Measurements from ENCODE around the gene WFDC10A.

The WFDC10A gene

DNA sequence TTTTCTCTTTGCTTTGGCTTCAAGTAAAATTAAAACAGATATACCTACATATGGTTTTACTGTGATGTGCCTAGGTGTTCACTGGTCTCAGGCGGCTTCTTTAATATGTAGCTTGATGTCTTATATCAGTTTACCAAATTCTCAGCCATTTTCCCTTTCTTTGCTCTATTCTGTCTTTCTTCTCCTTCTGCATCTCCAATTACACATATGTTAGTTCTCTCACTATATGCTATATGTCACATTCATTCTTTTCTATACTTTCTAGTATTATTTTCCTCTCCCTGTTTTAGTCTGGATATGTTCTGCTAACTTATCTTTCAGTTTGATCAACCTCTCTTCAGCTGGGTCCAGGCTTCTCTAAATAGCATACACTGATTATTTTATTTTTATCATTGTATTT is 36.0 kb upstream of the WFDC10A start:
- H3K27ac ChIP-seq = no peak overlapping the region
- TF ChIP-seq, protein P1, sequence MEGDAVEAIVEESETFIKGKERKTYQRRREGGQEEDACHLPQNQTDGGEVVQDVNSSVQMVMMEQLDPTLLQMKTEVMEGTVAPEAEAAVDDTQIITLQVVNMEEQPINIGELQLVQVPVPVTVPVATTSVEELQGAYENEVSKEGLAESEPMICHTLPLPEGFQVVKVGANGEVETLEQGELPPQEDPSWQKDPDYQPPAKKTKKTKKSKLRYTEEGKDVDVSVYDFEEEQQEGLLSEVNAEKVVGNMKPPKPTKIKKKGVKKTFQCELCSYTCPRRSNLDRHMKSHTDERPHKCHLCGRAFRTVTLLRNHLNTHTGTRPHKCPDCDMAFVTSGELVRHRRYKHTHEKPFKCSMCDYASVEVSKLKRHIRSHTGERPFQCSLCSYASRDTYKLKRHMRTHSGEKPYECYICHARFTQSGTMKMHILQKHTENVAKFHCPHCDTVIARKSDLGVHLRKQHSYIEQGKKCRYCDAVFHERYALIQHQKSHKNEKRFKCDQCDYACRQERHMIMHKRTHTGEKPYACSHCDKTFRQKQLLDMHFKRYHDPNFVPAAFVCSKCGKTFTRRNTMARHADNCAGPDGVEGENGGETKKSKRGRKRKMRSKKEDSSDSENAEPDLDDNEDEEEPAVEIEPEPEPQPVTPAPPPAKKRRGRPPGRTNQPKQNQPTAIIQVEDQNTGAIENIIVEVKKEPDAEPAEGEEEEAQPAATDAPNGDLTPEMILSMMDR (conservative IDR thresholded peaks at IDR 0.05) = no peak
- no peak for TF ChIP-seq ZFX (IDR thresholded peaks at IDR 0.05)

DNA sequence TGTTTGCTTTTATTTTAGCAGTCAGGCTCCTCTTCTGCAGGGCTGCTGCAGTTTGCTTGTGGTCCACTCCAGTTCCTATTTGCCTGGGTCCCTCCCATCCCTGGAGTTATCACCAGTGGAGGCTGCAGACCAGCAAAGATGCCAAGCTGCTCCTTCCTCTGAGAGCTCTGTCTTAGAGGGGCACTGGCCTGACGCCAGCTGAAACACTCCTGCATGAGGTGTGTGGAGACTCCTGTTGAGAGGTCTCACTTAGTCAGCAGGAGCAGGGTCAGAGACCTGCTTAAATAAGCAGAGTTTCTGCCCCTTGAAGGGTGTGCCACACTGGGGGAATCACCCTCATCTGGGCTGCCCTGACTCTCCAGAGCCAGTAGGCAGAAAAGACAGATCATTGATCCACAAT is 34.3 kb upstream of the WFDC10A start:
- TF ChIP-seq, protein P1 (conservative IDR thresholded peaks at IDR 0.05) = no peak
- TF ChIP-seq ZFX (IDR thresholded peaks at IDR 0.05) = no peak

DNA sequence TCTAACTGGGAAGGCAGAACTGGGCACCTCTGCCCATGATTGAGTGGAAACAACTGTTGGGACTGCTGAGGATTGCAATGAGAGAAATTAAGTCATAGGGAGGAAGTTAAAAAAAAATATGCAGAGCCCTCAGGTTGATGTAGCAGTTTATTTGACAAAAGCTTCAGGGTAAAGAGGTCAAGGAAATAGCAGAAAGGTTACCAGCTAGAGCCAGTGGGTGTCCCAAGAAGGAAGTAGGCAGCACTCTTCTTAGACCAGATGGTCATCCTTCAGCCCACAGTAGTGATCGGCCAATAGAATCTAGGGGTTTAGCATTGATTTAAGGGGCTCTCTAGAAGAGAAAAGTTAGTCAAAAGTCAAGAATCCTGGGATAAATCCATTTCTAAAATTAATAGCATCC is 21.7 kb upstream of the WFDC10A start:
- no peak overlapping the region for H3K27ac ChIP-seq
- TF ChIP-seq ZFX (IDR thresholded peaks at IDR 0.05) = no peak
- TF ChIP-seq, protein P1 (conservative IDR thresholded peaks at IDR 0.05) = no peak

More for the DNA sequence above, 34.3 kb upstream of the WFDC10A start:
- H3K27ac ChIP-seq = no peak overlapping the region

DNA sequence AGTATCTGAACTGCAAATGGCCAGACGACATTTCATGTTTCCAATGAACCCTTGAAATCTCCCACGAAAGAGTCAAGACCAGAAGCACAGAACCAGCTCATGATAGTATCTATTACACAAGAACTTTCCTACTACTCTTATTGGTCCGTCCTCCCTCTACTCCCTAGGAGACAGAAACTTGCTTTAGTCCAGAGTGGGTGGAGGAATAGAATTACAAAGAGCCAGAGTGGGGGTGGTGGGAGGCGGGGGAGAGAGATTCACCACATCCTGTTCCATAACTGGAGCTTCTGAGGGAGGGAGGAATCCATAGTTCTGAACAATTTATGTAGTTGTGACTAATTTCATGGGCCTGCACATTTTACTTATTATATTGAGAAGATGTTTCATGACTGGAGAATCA is 18.5 kb upstream of the WFDC10A start:
- no peak for TF ChIP-seq ZFX (IDR thresholded peaks at IDR 0.05)
- no peak overlapping the region for H3K27ac ChIP-seq

DNA sequence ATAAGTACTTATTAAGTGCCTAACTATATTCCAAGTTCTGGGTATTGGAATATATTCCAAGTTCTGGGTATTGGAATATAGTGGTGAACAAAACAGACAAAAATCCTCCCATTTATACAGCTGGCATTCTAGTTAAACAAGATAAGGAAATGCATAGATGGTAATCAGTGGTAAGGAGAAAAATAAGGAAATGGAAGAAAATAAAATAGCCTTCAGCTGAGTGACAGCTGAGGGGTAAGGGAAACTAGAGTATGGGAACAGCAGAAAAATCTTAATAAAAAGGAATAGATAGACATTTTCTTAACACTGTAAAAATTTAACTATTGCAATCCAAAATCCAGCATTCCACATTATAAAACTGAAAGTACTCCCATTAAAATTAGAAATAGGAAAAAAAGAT is 17.2 kb upstream of the WFDC10A start:
- TF ChIP-seq, protein P1 (conservative IDR thresholded peaks at IDR 0.05) = no peak
- TF ChIP-seq ZFX (IDR thresholded peaks at IDR 0.05) = no peak
- H3K27ac ChIP-seq = no peak overlapping the region

DNA sequence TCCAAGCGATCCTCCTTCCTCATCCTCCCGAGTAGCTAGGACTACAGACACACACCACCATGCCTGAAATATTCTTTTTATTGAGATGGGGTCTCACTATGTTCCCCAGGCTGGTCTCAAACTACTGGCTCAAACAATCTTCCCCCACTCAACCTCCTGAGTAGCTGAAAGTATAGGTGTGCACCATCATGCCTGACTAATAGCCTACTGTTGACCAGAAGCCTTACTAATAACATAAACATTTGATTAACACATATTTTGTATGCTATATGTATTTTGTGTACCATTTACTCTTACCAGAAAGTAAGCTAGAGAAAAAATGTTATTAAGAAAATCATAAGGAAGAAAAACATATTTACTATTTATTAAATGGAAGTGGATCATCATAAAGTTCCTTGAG is 11.9 kb upstream of the WFDC10A start:
- TF ChIP-seq ZFX (IDR thresholded peaks at IDR 0.05) = no peak
- TF ChIP-seq, protein P1 (conservative IDR thresholded peaks at IDR 0.05) = no peak
- H3K27ac ChIP-seq = no peak overlapping the region

DNA sequence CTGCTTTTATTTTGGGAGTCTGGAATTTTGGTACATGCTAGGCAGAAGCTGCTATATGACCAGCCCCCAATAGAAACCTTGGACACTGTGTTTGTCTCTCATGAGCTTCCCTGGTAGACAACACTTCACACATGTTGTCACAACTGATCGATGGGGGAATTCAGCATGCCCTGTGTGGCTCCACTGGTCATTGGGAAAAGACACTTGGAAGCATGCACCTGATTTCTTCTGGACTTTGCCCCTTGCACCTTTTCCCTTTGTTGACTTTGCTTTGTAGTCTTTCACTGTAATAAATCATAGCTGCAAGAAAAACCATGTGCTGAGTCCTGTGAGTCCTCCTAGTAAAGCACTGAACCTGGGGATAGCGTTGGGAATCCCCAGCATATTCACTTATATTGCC is 7.9 kb upstream of the WFDC10A start:
- TF ChIP-seq, protein P1 (conservative IDR thresholded peaks at IDR 0.05) = no peak
- TF ChIP-seq ZFX (IDR thresholded peaks at IDR 0.05) = no peak

DNA sequence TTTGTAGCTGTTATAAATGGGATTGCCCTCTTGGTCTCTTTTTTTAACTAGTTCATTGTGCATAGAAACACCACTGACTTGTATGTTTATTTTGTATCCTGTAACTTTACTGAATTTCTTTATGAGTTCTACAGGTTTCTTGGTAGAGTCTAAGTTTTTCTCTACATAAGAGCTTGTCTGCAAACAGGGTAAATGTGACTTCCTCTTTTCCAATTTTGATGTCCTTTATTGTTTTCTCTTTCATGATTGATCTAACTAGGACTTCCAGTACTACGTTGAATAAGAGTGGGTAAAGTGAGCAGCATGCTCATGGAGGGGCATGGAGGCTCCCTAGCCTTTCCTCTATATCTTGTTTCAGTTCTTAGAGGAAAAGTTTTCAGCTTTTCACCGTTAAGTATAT is 3.0 kb upstream of the WFDC10A start:
- TF ChIP-seq ZFX (IDR thresholded peaks at IDR 0.05) = no peak
- TF ChIP-seq, protein P1 (conservative IDR thresholded peaks at IDR 0.05) = no peak
- H3K27ac ChIP-seq = no peak overlapping the region

More for the DNA sequence above, 7.9 kb upstream of the WFDC10A start:
- H3K27ac ChIP-seq = no peak overlapping the region

Measured in C4-2B (cell line).